HG02588 (cell line): ENCODE measurements around the gene CD151.

ENCODE experiments used
- ATAC-seq: cut with Tn5 transposase; IDR thresholded peaks from one replicate; pipeline ENCODE4 v1.9.1; 2021; ENCODE audit warnings: mild to moderate bottlenecking, moderate library complexity; ENCODE audit not compliant: unreplicated experiment

The CD151 gene

GRCh38 chr11:855330-855674, 22.6 kb downstream of the CD151 start:
- ATAC-seq, result no peak

GRCh38 chr11:855796-856195, 23.0 kb downstream of the CD151 start:
- ATAC-seq, result no peak

- no peak for ATAC-seq
Observed at GRCh38 chr11:856397-856796, 23.6 kb downstream of the CD151 start.

GRCh38 chr11:858053-858761, 25.5 kb downstream of the CD151 start:
- ATAC-seq, result no peak

- ATAC-seq, result no peak
Observed at GRCh38 chr11:858762-859339, 26.1 kb downstream of the CD151 start.

- no peak for ATAC-seq
Observed at GRCh38 chr11:859394-860131, 26.8 kb downstream of the CD151 start.

GRCh38 chr11:860234-861104, 27.7 kb downstream of the CD151 start:
- ATAC-seq, result no peak

GRCh38 chr11:861105-861479, 28.3 kb downstream of the CD151 start:
- no peak for ATAC-seq

GRCh38 chr11:862081-862661, 29.4 kb downstream of the CD151 start:
- ATAC-seq, result no peak

- ATAC-seq, result no peak
Observed at GRCh38 chr11:862696-863022, 29.9 kb downstream of the CD151 start.

- ATAC-seq, result no peak
Observed at GRCh38 chr11:863023-863909, 30.5 kb downstream of the CD151 start.

- ATAC-seq, result no peak
Observed at GRCh38 chr11:863910-864827, 31.4 kb downstream of the CD151 start.

GRCh38 chr11:864898-865297, 32.1 kb downstream of the CD151 start:
- no peak for ATAC-seq

- no peak for ATAC-seq
Observed at GRCh38 chr11:865462-866430, 33.0 kb downstream of the CD151 start.

- ATAC-seq, result no peak
Observed at GRCh38 chr11:866481-866880, 33.7 kb downstream of the CD151 start.

GRCh38 chr11:867856-868358, 35.2 kb downstream of the CD151 start:
- no peak for ATAC-seq

GRCh38 chr11:868394-868793, 35.6 kb downstream of the CD151 start:
- ATAC-seq, result no peak

GRCh38 chr11:868802-869201, 36.0 kb downstream of the CD151 start:
- ATAC-seq, result no peak
